ENCODE data around the gene TMEM181. TPM values are rescaled to one million over a fixed set of nuclear protein-coding genes. Genes with fewer than 3 reads are reported as not detected.

Gene TMEM181
- total and polyA plus RNA-seq, 4 donors, result 6.4 to 15.6 (median 12.6) TPM

DNA sequence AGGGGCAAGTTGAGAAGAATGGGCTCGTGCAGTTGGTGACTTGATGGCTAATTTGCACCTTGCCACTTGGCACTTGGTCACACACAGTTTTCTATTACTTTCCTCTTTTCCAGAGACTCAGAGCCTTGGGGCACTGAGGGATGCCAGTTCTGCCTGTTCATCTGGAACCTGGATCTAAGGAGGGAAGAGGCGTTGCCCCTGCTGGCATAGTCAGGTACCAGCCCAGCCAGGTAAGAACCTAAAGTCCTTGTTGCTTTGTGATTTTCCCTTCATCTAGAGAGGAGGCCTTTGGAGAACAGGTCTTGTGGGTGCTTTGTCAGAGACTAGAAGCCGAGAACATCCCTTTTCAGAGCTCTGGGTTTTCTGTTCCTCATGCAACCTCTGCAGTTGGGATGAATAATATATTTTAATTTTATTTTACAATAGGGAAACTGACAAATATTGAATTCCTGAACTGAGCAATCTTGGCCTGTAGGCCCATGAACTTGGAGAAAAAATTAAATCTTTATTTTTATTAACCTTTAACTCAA lies 101.3 kb downstream of the TMEM181 start:
- Histone ChIP-seq H3K9ac (ENCODE audit: low read depth in 1 of 2, low read length in 2 of 2) (no peak overlapping the region), H3K36me3 (ENCODE audit: control insufficient read depth in 4 of 4, insufficient read depth in 3 of 4, low read depth in 1 of 4, low read length in 3 of 4) (no peaks in the 10 kb centered on the region), H3K4me1 (ENCODE audit: control insufficient read depth in 4 of 4, insufficient read depth in 4 of 4, low read length in 3 of 4) (no peaks in the 10 kb centered on the region), H3K27me3 (ENCODE audit: control insufficient read depth in 4 of 4, insufficient read depth in 4 of 4, low read length in 3 of 4) (no peaks in the 10 kb centered on the region), H3K27ac (ENCODE audit: low read depth in 1 of 2, low read length in 2 of 2) (no peak overlapping the region), H3K4me3 (ENCODE audit: low read depth in 1 of 3, low read length in 3 of 3) (no peak overlapping the region), H3K9me3 (ENCODE audit: control insufficient read depth in 4 of 4, low read length in 3 of 4) (no peaks in the 10 kb centered on the region)
- TF ChIP-seq RAD21 (IDR thresholded peaks at IDR 0.05), result no peak
- TF ChIP-seq HNF4A (conservative IDR thresholded peaks at IDR 0.05), result no peak
- TF ChIP-seq, protein P1, sequence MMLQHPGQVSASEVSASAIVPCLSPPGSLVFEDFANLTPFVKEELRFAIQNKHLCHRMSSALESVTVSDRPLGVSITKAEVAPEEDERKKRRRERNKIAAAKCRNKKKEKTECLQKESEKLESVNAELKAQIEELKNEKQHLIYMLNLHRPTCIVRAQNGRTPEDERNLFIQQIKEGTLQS (IDR thresholded peaks at IDR 0.05), result no peak
- TF ChIP-seq, protein P2, sequence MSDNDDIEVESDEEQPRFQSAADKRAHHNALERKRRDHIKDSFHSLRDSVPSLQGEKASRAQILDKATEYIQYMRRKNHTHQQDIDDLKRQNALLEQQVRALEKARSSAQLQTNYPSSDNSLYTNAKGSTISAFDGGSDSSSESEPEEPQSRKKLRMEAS (IDR thresholded peaks at IDR 0.05), result no peak
- no peak for TF ChIP-seq RXRA (IDR thresholded peaks at IDR 0.05)
- WGBS, result 93% methylated on average over 3 of the region's 3 CpGs
- no peak for DNase-seq (ENCODE audit: low spot score)

DNA sequence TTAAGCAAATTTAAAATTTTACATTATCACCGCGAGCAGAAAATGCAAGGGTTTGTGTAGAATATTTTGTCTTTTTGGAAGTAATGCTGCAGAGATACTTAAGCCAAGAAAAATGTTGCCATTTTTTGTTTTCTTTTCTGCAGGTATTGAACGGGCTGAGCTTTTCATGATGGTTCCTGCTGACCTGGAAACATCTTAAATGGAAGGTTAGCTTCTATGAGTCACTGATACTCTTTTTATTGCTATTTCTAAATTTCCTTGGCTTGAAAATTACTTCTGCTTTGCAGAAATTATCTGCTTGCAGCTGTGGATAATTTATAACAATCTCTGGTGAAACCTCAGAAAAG lies 102.7 kb downstream of the TMEM181 start:
- TF ChIP-seq YY1 (IDR thresholded peaks at IDR 0.05), result no peak
- TF ChIP-seq HNF4A (conservative IDR thresholded peaks at IDR 0.05), result no peak
- no peak for TF ChIP-seq JUND (IDR thresholded peaks at IDR 0.05)
- H3K9me3 ChIP-seq (ENCODE audit: control insufficient read depth in 4 of 4, low read length in 3 of 4), result no peaks in the 10 kb centered on the region
- no peak overlapping the region for H3K9ac ChIP-seq (ENCODE audit: low read depth in 1 of 2, low read length in 2 of 2)
- H3K27me3 ChIP-seq (ENCODE audit: control insufficient read depth in 4 of 4, insufficient read depth in 4 of 4, low read length in 3 of 4), result no peaks in the 10 kb centered on the region
- peaks cover 0 to 1% (median 0%) of the 10 kb centered on the region in 4 donors for H3K36me3 ChIP-seq (ENCODE audit: control insufficient read depth in 4 of 4, insufficient read depth in 3 of 4, low read depth in 1 of 4, low read length in 3 of 4)
- no peak overlapping the region for H3K27ac ChIP-seq (ENCODE audit: low read depth in 1 of 2, low read length in 2 of 2)
- DNase-seq (ENCODE audit: low spot score), result no peak
- 79% methylated on average over 3 of the region's 3 CpGs for WGBS
- no peaks in the 10 kb centered on the region for H3K4me1 ChIP-seq (ENCODE audit: control insufficient read depth in 4 of 4, insufficient read depth in 4 of 4, low read length in 3 of 4)
- no peak overlapping the region for H3K4me3 ChIP-seq (ENCODE audit: low read depth in 1 of 3, low read length in 3 of 3)

DNA sequence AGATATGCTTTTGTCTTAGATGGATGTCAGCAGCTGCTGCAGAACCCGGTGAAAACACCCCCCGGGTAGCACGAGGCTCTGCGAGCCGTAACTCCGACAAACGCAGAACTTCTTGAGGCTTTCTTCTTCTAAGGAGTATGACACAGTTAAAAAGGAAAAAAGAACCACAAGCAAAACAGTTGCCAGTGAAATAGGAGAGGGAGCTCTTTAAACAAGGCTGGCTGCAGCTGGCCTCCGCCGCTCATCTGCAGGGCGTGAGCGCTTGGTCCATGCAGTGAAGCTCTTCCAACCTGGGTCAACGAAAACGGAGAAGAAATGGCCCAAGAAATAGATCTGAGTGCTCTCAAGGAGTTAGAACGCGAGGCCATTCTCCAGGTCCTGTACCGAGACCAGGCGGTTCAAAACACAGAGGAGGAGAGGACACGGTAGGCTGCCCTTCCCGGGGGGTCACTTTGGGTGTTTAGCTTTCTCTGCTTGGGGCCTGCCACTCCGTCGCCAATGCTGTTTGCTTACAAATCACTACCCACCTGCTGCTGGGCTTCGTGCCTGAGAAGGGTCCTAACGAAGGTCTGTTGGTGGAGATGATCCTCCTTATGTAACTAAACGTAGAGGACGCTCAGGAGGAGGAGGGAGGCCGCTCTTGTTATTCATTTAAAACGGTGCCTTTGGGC lies 103.2 kb downstream of the TMEM181 start:
- Histone ChIP-seq H3K36me3 (ENCODE audit: control insufficient read depth in 4 of 4, insufficient read depth in 3 of 4, low read depth in 1 of 4, low read length in 3 of 4) (peaks cover 0 to 1% (median 0%) of the 10 kb centered on the region in 4 donors), H3K27me3 (ENCODE audit: control insufficient read depth in 4 of 4, insufficient read depth in 4 of 4, low read length in 3 of 4) (no peaks in the 10 kb centered on the region), H3K9me3 (ENCODE audit: control insufficient read depth in 4 of 4, low read length in 3 of 4) (no peaks in the 10 kb centered on the region), H3K9ac (ENCODE audit: low read depth in 1 of 2, low read length in 2 of 2) (no peak overlapping the region), H3K27ac (ENCODE audit: low read depth in 1 of 2, low read length in 2 of 2) (no peak overlapping the region), H3K4me3 (ENCODE audit: low read depth in 1 of 3, low read length in 3 of 3) (no peak overlapping the region), H3K4me1 (ENCODE audit: control insufficient read depth in 4 of 4, insufficient read depth in 4 of 4, low read length in 3 of 4) (no peaks in the 10 kb centered on the region)
- WGBS, result 67% methylated on average over 27 of the region's 27 CpGs
- TF ChIP-seq RAD21 (IDR thresholded peaks at IDR 0.05) (no peak), HNF4A (conservative IDR thresholded peaks at IDR 0.05) (no peak), FOXA2 (IDR thresholded peaks at IDR 0.05) (no peak), JUND (IDR thresholded peaks at IDR 0.05) (no peak), EGR1 (IDR thresholded peaks at IDR 0.05; ENCODE audit: low read depth in 2 of 2) (no peak), NR2F2 (IDR thresholded peaks at IDR 0.05) (no peak), YY1 (IDR thresholded peaks at IDR 0.05) (no peak), HNF4G (IDR thresholded peaks at IDR 0.05) (no peak), GABPA (IDR thresholded peaks at IDR 0.05 in 1 of 2, conservative IDR thresholded peaks at IDR 0.05 in 1 of 2) (no peak), RXRA (IDR thresholded peaks at IDR 0.05) (no peak)
- TF ChIP-seq, protein P3, sequence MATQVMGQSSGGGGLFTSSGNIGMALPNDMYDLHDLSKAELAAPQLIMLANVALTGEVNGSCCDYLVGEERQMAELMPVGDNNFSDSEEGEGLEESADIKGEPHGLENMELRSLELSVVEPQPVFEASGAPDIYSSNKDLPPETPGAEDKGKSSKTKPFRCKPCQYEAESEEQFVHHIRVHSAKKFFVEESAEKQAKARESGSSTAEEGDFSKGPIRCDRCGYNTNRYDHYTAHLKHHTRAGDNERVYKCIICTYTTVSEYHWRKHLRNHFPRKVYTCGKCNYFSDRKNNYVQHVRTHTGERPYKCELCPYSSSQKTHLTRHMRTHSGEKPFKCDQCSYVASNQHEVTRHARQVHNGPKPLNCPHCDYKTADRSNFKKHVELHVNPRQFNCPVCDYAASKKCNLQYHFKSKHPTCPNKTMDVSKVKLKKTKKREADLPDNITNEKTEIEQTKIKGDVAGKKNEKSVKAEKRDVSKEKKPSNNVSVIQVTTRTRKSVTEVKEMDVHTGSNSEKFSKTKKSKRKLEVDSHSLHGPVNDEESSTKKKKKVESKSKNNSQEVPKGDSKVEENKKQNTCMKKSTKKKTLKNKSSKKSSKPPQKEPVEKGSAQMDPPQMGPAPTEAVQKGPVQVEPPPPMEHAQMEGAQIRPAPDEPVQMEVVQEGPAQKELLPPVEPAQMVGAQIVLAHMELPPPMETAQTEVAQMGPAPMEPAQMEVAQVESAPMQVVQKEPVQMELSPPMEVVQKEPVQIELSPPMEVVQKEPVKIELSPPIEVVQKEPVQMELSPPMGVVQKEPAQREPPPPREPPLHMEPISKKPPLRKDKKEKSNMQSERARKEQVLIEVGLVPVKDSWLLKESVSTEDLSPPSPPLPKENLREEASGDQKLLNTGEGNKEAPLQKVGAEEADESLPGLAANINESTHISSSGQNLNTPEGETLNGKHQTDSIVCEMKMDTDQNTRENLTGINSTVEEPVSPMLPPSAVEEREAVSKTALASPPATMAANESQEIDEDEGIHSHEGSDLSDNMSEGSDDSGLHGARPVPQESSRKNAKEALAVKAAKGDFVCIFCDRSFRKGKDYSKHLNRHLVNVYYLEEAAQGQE (IDR thresholded peaks at IDR 0.05), result no peak
- TF ChIP-seq, protein P4, sequence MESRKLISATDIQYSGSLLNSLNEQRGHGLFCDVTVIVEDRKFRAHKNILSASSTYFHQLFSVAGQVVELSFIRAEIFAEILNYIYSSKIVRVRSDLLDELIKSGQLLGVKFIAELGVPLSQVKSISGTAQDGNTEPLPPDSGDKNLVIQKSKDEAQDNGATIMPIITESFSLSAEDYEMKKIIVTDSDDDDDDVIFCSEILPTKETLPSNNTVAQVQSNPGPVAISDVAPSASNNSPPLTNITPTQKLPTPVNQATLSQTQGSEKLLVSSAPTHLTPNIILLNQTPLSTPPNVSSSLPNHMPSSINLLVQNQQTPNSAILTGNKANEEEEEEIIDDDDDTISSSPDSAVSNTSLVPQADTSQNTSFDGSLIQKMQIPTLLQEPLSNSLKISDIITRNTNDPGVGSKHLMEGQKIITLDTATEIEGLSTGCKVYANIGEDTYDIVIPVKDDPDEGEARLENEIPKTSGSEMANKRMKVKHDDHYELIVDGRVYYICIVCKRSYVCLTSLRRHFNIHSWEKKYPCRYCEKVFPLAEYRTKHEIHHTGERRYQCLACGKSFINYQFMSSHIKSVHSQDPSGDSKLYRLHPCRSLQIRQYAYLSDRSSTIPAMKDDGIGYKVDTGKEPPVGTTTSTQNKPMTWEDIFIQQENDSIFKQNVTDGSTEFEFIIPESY (IDR thresholded peaks at IDR 0.05), result no peak
- TF ChIP-seq, protein P2 (IDR thresholded peaks at IDR 0.05), result no peak
- DNase-seq (ENCODE audit: low spot score), result no peak

Measured in liver (tissue), 9 donors.